Sciatic nerve (tissue), 2 donors: Measurements from ENCODE around the gene C2orf42. TPM values are rescaled to one million over a fixed set of nuclear protein-coding genes. Genes with fewer than 3 reads are reported as not detected.
A peak's percentile ranks its signal among the peaks of the same experiment; 100 is the strongest.
"Not testable (repeated sequence)": the region's sequence is repeated elsewhere in the genome, so short reads cannot be mapped to it uniquely, and the experiment has no call there.

Source experiments
- ATAC-seq: fragments of 200-7000 bp; cut with Tn5 transposase; one replicate; pipeline ENCODE4 v1.9.1; 2020; ENCODE audit warnings: mild to moderate bottlenecking, moderate library complexity
- DNase-seq: peaks from one replicate; pipeline ENCODE4 v3.0.0-alpha.2; 2020; ENCODE audit warnings: low spot score
- intact Hi-C: fragments of 100-400 bp; cut with DNase I; formaldehyde crosslinking; loops from one replicate; pipeline ENCODE4 v1.14.2; 2022
- total RNA-seq: library from RNA; stranded (reverse); fragmentation: NEBNext Ultra II Directional; extraction: Animal tissue kit (Norgen Biotek cat#: 25700); gene quantifications from one replicate; pipeline ENCODE4 v1.2.1, GENCODE V29; 2021
- donor health status: DM: no; HTN: no; CAD: no.
- donor health status: DM: no; HTN: no; CAD: no.

Gene C2orf42
- total RNA-seq, 1 donor from 2014 or later: 24.4 TPM

DNA sequence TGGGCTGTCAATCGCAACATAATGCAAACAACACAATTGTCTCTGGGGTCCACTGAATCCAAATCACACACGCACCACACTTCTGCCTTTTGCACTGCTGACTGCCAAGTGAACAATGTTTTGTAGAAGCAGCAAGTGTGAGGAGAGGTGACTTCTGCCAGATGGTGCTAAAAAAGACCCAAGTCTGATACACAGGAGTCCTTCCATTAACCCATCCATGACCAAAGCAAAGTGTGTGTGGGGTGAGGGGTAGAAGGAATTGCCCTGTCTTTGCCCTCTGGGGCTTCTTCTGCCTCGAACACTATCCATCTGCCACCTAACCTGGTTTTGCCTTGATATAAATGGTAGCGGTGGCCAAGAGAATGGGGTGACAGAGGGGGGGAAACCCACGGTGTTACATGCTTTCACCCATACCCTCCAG is 50.0 kb downstream of the C2orf42 start:
- intact Hi-C loops: loop anchor here (5.0 kb wide), 2 partner anchors 54 to 228 kb away; partner anchors contain the start of gene PCBP1
- no peak for ATAC-seq
- no peak for DNase-seq

DNA sequence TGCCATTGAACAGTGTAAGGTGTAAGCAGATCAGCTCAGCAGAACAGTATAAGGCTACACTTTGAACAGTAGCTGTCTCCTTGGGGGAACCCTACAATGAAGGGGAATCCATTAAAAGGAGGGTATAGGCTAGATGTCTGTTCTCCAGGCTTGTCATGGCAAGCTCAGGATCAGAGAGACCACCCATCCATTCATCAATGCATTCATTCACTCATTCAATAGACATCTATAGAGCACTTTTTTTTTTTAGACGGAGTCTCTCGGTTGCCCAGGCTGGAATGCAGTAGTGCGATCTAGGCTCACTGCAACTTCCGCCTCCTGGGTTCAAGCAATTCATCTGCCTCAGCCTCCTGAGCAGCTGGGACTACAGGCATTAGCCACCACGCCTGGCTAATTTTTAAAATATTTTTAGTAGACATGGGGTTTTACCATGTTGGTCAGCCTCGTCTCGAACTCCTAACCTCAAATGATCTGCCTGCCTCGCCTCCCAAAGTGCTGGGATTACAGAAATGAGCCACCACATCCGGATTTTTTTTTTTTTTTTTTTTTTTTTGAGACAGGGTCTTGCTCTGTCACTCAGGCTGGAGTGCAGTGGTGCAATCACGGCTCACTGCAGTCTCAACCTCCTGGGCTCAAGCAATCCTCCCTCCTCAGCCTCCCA is 56.4 kb downstream of the C2orf42 start:
- intact Hi-C loops, DNase-seq, ATAC-seq: not testable (repeated sequence)

DNA sequence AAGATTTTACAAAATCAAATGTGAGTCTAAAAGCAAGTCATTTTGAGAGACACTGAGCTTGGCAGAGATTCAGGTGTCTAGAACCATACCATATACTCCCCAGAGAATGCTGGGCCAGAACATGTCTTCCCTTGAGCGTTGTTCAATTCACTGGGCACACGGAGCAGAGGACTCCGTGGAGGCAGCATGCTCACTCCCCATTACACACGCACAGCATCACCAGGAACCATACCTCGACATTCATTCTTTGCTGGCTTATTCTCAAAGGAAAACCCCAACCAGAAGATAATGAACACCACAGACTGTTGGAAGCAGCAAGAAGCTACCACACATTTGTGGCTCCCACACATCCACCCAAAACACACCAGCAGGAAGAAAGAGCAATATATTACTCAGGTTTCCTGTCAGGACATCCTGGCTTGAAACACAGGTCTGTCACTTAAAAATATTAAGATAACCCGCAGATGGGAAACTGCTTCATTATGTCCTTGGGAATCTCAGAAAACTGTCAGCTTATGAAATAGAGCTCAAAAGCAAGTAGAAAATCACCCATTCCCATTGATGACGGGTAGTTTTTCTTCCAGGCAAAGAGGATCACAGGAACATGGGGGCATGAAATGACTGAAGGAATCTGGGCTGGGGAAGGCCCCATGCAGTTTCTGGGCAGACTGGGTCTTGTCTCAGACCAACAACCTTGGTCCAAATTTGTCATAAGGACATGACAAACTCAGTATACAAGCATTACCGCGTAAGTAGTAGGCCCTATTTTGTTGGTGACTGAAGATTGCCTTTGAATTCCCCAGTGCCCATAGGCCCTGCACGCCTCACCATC is 57.1 kb downstream of the C2orf42 start:
- ATAC-seq: no peak
- no peak for DNase-seq
- intact Hi-C loops: no loop called here

DNA sequence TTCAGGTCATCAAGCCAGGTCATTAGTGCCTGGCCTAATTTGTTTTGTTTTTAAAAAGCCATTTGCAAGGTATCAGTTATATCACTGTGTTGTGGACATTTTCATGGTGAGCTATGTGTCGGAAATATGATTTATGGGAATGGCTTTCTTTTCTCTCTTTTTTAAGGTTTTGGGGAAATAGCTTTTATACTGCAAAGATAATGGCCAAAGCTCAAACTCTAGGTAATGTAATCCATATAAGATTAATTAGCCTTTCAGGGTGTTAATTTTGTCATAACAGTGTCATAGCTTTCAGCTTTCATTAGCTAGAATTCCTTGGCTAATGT is 57.7 kb downstream of the C2orf42 start:
- DNase-seq: no peak
- ATAC-seq: no peak
- intact Hi-C loops: no loop called here

DNA sequence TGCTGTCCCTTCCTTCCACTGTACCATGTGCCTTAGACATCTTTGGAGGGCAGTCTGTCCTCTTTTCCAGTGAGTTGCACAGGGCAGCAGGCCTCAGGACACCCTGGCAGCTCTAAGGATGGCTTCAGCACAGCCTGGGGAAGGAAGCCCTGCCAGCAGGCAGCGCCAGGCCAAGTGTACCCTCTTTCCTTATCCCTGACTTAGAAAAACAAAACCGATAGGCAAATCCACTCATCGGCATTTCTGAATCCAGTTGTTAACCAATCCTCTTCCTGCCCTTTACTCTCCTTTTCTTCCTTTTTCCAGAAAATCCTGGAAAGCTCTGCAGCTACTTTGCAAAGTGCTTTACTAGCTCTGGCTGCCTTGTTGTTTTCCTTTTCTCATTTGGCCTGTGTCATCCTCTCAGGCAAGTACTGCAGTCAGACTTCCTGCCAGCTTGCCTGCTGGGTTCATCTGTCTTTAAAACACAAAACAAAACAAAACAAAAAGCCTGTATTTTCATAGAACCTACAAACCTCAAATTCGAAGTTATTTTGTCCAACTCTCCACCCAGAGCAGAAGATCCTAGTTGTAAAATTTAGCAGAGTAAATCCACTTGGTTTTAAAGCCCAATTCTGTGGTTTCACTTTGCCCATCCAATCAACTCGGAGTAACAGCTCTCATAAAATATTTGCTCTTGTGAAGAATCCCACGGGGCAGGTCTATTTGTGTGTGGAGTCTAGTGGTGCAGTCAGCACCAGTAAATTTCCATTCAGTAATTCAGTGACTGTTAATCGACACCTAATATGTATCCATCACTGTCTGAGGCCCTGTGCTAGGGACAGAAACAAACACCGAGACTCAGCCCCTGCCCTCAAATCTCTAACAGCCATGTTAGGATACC is 58.3 kb downstream of the C2orf42 start:
- DNase-seq (no peak), ATAC-seq (peak; percentile 90)
- intact Hi-C loops: no loop called here

DNA sequence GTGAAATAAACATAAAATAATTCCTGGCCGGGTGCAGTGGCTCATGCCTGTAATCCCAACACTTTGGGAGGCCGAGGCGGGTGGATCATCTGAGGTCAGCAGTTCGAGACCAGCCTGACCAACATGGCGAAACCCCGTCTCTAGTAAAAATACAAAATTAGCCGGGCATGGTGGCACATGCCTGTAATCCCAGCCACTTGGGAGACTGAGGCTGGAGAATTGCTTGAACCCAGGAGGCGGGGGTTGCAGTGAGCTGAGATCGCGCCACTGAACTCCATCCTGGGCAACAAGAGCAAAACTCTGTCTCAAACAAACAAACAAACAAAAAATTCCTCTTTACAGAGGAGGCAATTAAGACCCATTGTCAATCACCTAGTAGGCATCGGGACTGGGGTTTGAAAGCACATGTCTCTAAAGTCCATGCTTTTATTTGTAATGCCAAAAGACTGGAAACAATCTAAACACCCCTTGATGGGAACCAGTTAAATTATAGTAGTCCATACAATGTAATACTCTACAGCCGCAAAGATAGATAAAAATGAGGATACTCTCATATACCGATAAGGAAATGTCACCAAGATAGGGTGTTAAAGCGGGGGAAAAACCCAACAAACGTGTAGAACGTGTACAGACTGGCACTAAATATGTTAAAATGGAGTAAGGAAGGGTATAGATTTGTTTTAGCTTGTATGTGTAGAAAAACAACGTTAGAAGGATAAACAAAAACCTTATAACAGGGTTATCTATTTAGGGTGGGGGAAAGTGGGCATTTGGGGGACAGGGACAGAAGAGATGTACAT is 59.3 kb downstream of the C2orf42 start:
- ATAC-seq, intact Hi-C loops, DNase-seq: not testable (repeated sequence)

DNA sequence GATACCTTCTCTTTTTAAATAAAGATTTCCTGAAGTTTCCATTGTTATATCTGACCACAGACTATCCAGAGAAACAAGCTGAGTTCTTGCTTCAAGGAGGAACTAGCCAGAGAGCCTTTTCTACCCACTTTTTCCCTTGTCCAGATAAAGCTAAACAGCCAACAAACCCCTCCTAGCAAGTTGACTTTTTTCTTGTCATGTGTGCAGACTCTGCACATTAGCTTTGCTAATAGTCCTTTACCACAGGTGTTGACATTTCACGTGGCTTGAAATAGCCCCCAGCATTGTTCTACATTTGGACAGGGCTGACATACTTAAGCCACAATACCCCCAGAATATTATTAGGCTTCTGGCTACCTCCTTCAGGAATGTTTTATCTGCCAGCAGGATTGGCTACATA is 62.8 kb downstream of the C2orf42 start:
- no peak for ATAC-seq
- DNase-seq: no peak
- intact Hi-C loops: no loop called here

DNA sequence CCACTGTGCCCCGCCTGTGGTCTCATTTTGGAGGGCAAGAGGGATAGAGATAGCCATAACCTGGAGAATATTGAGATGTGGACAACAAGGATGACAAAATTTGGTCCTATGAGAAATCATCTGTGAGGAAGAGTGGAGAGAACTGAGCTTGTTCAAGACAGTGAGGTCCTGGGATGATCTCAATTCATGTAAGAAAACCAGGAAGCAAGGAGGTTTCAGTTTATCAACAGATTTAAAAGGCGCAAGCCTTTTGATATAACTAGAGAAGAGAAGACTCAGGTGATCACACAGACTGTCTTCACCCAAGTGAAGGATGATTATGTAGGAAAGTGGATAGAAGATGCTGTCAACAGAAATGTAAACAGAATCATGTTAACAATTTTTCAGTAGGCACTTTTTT is 64.4 kb downstream of the C2orf42 start:
- DNase-seq: no peak
- ATAC-seq: no peak
- intact Hi-C loops: no loop called here

DNA sequence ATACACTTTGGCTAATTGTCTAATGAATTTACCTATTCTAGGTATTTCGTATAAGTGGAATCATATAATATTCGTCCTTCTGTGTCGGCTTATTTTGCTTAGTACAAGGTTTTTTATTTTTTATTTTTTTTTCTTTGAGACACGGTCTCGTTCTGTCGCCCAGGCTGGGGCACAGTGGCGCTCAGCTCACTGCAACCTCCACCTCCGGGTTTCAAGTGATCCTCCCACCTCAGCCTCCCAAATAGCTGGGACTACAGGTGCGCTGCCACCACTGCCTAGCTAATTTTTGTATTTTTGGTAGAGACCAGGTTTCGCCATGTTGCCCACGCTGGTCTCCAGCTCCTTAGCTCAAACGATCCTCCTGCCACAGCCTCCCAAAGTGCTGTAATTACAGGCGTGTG is 65.3 kb downstream of the C2orf42 start:
- intact Hi-C loops: no loop called here
- ATAC-seq (no peak), DNase-seq (no peak)

DNA sequence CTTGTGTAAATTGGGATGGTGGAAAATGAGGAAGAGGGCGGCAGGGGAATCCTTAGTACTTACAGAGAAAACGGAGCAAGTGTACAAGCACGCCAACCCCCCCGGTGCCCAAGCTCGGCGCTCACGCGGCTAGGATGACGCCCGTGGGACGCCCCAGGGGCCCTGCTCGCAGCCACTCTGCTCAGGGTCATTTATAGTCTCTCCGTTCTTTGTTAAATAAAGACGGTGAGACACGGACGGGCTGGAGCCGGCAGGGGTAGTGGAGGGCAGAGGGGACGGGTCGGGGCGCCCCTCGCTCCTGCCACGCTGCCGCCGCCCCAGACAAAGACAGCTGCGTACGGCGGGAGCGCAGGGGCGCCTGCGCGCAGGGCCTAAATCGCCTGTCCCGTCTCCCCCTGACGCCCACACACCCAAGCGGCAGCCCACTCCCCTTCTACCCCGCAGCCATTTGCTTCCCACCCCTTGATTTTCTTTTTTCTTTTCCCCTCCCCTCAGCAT is 65.8 kb downstream of the C2orf42 start:
- DNase-seq: peak; percentile 88
- intact Hi-C loops: loop anchor here (5.0 kb wide), 1 partner anchor 38 kb away; the partner anchor contains the start of gene PCBP1
- peak; percentile 76 for ATAC-seq

DNA sequence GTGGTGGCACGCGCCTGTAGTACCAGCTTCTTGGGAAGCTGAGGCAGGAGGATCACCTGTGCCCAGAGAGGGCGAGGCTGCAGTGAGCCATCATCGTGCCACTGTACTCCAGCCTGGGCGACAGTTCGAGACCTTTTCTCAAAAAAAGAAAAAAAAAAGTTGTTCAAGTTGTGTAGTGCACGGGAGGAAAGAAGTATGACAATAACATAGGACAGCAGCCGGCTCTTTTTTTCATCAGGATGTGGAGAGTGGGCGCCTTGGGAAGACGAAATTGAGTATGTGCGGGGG is 67.0 kb downstream of the C2orf42 start:
- intact Hi-C loops: loop anchor here (5.0 kb wide), 1 partner anchor 36 kb away; the partner anchor contains the start of gene PCBP1
- DNase-seq (no peak), ATAC-seq (no peak)

DNA sequence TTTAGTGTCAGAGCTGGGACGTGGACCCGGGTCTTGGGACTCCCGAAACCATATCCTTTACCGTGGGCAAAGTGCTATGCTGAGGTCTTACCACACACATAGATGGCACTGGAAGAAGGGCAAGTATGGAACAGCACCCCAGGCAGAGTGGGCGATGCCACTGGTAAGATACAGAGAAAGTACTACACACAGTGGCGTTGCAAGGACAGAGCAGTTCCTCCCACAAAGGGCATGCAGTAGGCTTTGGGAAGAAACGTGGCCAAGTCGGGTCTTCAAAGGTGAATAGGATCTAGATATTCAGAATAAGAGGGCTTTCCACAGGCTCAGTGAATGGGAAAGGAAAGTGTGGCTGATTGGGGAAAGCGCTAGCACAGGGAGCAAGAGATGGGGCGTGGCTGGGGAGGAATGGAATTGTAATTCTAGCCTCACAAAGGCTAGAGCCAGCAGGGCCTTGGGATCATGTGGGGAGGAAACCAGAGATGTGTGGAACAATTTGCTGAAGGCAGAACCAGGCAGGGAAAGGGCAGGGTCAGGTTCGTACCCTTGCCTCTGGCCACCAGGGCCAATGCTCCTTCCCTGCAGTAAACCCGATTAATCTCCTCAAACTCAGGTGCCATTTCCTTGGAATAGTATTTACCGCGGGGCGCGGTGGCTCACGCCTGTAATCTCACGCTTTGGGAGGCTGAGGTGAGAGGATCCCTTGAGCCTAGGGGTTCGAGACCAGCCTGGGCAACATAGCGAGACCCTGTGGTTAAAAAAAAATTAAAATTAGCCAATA is 67.6 kb downstream of the C2orf42 start:
- ATAC-seq: peak; percentile 81
- intact Hi-C loops: loop anchor here (5.0 kb wide), 1 partner anchor 36 kb away; the partner anchor contains the start of gene PCBP1
- peak; percentile 85 for DNase-seq

DNA sequence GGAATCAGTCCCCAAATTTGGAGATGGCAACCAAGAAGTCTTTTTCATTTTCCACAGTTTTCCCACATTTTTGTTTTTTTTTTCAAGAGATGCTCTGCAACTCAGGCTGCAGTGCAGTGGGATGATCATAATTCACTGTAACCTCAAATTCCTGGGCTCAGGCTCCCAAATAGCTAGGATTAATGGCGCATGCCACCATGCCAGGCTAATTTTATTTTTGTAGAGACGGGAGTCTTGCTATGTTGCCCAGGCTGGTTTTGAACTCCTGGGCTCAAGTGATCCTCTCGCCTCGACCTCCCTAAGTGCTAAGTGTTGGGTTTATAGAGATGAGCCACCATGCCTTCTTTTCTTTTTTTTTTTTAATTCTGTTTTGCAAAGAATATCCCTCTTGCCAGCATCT is 68.3 kb downstream of the C2orf42 start:
- intact Hi-C loops: loop anchor here (5.0 kb wide), 1 partner anchor 35 kb away; the partner anchor contains the start of gene PCBP1
- DNase-seq (no peak), ATAC-seq (no peak)

DNA sequence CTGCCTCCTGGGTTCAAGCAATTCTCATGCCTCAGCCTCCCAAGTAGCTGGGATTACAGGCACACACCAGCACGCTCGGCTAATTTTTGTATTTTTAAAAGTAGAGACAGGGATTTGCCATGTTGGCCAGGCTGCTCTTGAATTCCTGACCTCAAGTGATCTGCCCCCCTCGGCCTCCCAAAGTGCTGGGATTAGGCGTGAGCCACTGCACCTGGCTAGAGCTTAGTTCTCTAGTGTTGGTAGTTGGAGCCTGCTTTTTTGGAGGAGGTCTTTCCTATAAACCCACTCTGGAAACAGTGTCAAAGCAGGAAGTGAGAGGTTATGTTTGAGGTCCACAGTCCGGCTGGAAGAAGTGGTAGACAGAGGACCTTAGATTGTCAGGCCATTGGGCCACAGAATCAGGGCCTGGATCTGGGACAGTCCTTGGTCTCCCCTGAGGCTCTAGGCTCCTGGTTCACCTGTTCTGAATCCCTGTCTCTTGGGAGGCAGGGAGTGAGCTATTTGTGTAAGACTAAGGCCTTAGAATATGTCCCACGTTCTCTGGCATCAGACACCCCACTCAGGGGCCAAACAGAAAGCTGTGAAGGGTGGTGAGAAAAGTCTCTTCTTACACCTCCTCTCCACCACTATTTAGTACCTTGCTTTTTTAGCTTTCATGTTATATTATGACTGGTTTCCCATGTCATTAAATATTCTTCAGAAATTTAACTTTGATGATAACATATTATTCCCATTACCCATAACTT is 69.0 kb downstream of the C2orf42 start:
- intact Hi-C loops: loop anchor here (5.0 kb wide), 1 partner anchor 34 kb away; the partner anchor contains the start of gene PCBP1
- DNase-seq (no peak), ATAC-seq (no peak)

DNA sequence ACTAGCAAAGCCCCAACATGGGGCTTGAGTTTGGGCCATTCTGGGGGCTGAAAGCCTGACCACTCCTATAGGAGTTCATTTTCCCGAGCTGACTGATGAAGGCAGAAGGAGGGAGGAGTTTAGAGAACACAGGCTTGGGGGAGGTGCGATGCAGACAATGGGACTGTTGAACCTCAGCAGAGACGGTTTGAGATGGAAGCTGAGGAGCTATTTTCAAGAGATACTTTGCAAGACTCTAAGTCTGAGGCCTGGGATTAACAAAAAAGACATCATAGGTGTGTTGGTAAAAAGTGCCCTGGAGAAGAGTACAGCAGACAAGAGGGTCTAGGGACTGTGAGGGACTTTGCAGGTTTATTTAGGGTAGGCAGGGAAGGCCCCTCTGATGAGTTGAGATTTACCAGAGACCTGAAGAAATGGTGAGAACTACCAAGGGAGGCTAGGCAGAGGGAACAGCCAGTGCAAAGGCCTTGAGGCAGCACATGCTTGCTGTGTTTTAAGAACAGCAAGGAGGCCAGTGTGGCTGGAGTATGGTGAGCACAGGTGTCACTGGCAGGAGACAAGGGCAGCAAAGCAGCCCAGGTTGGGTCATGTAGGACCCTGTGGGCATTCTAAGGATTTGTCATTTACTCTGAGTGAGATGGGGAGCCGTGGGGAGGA is 71.9 kb downstream of the C2orf42 start:
- intact Hi-C loops: no loop called here
- DNase-seq: no peak
- ATAC-seq: no peak

DNA sequence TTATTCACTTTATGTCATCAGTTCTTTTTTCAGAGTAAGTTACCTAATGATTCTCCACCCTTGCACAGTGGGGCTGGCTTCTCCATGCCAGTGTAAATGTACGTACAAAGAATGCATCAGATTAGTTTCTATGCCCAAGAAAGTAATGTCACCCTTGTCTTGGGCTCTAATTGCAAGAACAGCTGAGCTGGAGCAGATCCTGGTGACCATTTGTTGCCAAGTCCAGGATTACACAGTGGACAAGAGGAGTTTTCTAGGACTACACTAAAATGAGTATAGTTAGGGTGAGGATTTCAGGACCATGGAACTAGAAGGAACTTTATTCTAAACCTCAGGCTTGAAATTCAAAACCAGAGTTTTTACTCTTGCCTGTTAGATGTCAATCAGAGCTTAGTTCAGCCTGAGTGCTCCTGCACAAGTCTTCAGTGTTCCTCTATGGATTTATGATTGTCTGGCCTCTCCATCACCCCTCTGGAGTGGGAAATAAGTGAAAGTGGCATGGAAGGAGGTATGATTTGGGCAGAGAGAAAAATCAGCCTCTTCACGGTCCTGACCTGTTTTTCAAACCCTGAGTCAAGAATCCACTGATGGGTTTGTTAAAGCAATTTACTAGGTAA is 73.8 kb downstream of the C2orf42 start:
- ATAC-seq (no peak), DNase-seq (no peak)
- intact Hi-C loops: no loop called here
